H1 (cell line): ENCODE measurements around the gene PAK2. TPM values are rescaled to one million over a fixed set of nuclear protein-coding genes. Genes with fewer than 3 reads are reported as not detected.
A peak's percentile ranks its signal among the peaks of the same experiment; 100 is the strongest.

Experiments used
- CTCF ChIA-PET: fragments of 300-600 bp; sonication (Branson Sonifier 250); formaldehyde crosslinking; loops from one replicate; lab custom pipeline; 2021; ENCODE audit not compliant: partially characterized antibody; lab: Charles Lee
- POLR2A ChIA-PET: fragments of 300-600 bp; sonication (Branson Sonifier 250); formaldehyde crosslinking; loops from one replicate; lab custom pipeline; 2021; ENCODE audit warnings: inconsistent platforms; ENCODE audit not compliant: partially characterized antibody; lab: Charles Lee
- DNase-seq, 2 experiments: peaks; one replicate each; pipeline versions ENCODE4 v3.0.0 to v3.0.0-alpha.2; 2010 to 2022; ENCODE audit warnings: low spot score in 2 of 2, low read depth in 1 of 2, mixed read lengths in 1 of 2
- FAIRE-seq: peaks from 2 replicates; lab custom pipeline; 2011; peaks lifted over from hg19 to GRCh38; lab: Jason Lieb, UNC
- H2AFZ ChIP-seq: 2 replicates; pipeline ENCODE4 v1.8.1; 2012; ENCODE audit warnings: low read length, inconsistent platforms
- H2AK5ac ChIP-seq: 2 replicates; pipeline ENCODE4 v1.6.1; 2013; ENCODE audit warnings: low read depth, low read length
- H2BK120ac ChIP-seq: replicated peaks from 2 replicates; pipeline ENCODE3; 2013; ENCODE audit warnings: low read depth, low read length, inconsistent platforms
- H2BK12ac ChIP-seq: 2 replicates; pipeline ENCODE4 v1.6.1; 2013; ENCODE audit warnings: low read depth, low read length
- H2BK15ac ChIP-seq: 2 replicates; pipeline ENCODE4 v1.6.1; 2013; ENCODE audit warnings: low read length
- H2BK20ac ChIP-seq: 2 replicates; pipeline ENCODE4 v1.6.1; 2013; ENCODE audit warnings: low read length
- H2BK5ac ChIP-seq: 2 replicates; pipeline ENCODE4 v1.6.1; 2013; ENCODE audit warnings: low read depth, low read length
- H3K14ac ChIP-seq: 2 replicates; pipeline ENCODE4 v1.6.1; 2013; ENCODE audit warnings: inconsistent platforms; ENCODE audit not compliant: insufficient read length
- H3K18ac ChIP-seq: 2 replicates; pipeline ENCODE4 v1.6.1; 2013; ENCODE audit warnings: low read length; ENCODE audit errors: extremely low read depth
- H3K23ac ChIP-seq: 2 replicates; pipeline ENCODE4 v1.6.1; 2013; ENCODE audit warnings: inconsistent platforms; ENCODE audit not compliant: insufficient read length
- H3K23me2 ChIP-seq: 2 replicates; pipeline ENCODE4 v1.6.1; 2013; ENCODE audit warnings: low read depth, low read length
- H3K27ac ChIP-seq: 2 replicates; pipeline ENCODE4 v1.6.1; 2011; ENCODE audit warnings: low read depth, low read length, inconsistent platforms
- H3K27me3 ChIP-seq, 4 experiments: replicated peaks in 1 of 4; 1 replicate in 1 of 4; 2 replicates in 3 of 4; pipeline versions ENCODE4 v1.6.1 to v1.8.1; 2011 to 2013; ENCODE audit warnings: low read length in 3 of 4, mild to moderate bottlenecking in 3 of 4, inconsistent platforms in 2 of 4, mixed read lengths in 2 of 4, moderate library complexity in 1 of 4; ENCODE audit not compliant: control insufficient read depth in 3 of 4, insufficient read depth in 3 of 4; ENCODE audit errors: extremely low read depth in 1 of 4
- H3K36me3 ChIP-seq, 4 experiments: 2 replicates each; pipeline versions ENCODE4 v1.6.1 to v1.8.1; 2011 to 2013; ENCODE audit warnings: mild to moderate bottlenecking in 4 of 4, low read length in 3 of 4, moderate library complexity in 2 of 4, control low read depth in 1 of 4, inconsistent platforms in 1 of 4; ENCODE audit not compliant: insufficient read depth in 4 of 4, control insufficient read depth in 2 of 4
- H3K4ac ChIP-seq: replicated peaks from 2 replicates; pipeline ENCODE3; 2013; ENCODE audit warnings: low read length, low read depth, mixed read lengths, inconsistent platforms; ENCODE audit not compliant: insufficient read length
- H3K4me1 ChIP-seq, 4 experiments: replicated peaks in 1 of 4; 1 replicate in 1 of 4; 2 replicates in 3 of 4; pipeline versions ENCODE4 v1.6.1 to v1.8.1; 2011 to 2013; ENCODE audit warnings: low read length in 3 of 4, inconsistent platforms in 2 of 4, mixed read lengths in 1 of 4; ENCODE audit not compliant: insufficient read depth in 4 of 4, control insufficient read depth in 3 of 4
- H3K4me2 ChIP-seq, 2 experiments: 2 replicates each; pipeline versions ENCODE4 v1.6.1 to v1.8.1; 2011 to 2013; ENCODE audit warnings: low read depth in 2 of 2, low read length in 2 of 2, control low read depth in 1 of 2, inconsistent platforms in 1 of 2, mild to moderate bottlenecking in 1 of 2; ENCODE audit not compliant: insufficient read depth in 1 of 2
- H3K4me3 ChIP-seq, 4 experiments: fragments of 200-600, 300-600 bp in 1 of 4; sonication (generic), shearing (Covaris generic), sonication (Bioruptor Twin) in 1 of 4; 2 replicates each; pipeline versions ENCODE4 v1.5.1 to v1.8.1; 2011 to 2016; ENCODE audit warnings: low read length in 4 of 4, low read depth in 3 of 4, control low read depth in 2 of 4, inconsistent platforms in 2 of 4, mild to moderate bottlenecking in 2 of 4, mixed read lengths in 1 of 4, moderate library complexity in 1 of 4; ENCODE audit not compliant: insufficient read depth in 2 of 4; ENCODE audit errors: extremely low read depth in 1 of 4
- H3K56ac ChIP-seq: replicated peaks from 2 replicates; pipeline ENCODE3; 2013; ENCODE audit warnings: low read depth, mild to moderate bottlenecking, mixed read lengths, low read length, inconsistent platforms; ENCODE audit not compliant: insufficient read length
- H3K79me1 ChIP-seq: 2 replicates; pipeline ENCODE4 v1.6.1; 2013; ENCODE audit warnings: low read depth, low read length, control low read depth
- H3K79me2 ChIP-seq, 2 experiments: 2 replicates each; pipeline versions ENCODE4 v1.6.1 to v1.8.1; 2012 to 2013; ENCODE audit warnings: low read length in 2 of 2, mild to moderate bottlenecking in 2 of 2, inconsistent platforms in 1 of 2; ENCODE audit not compliant: insufficient read depth in 2 of 2, control insufficient read depth in 1 of 2
- H3K9ac ChIP-seq, 4 experiments: replicated peaks in 1 of 4; 1 replicate in 1 of 4; 2 replicates in 3 of 4; pipeline versions ENCODE4 v1.6.1 to v1.8.1; 2011 to 2013; ENCODE audit warnings: low read depth in 3 of 4, low read length in 3 of 4, control low read depth in 2 of 4, mild to moderate bottlenecking in 2 of 4, moderate library complexity in 2 of 4, inconsistent platforms in 1 of 4; ENCODE audit errors: extremely low read depth in 1 of 4
- H3K9me3 ChIP-seq, 2 experiments: 2 replicates each; pipeline versions ENCODE4 v1.6.1 to v1.8.1; 2012 to 2013; ENCODE audit warnings: mild to moderate bottlenecking in 2 of 2, moderate library complexity in 2 of 2, control low read depth in 1 of 2, inconsistent platforms in 1 of 2, low read depth in 1 of 2, low read length in 1 of 2, mixed read lengths in 1 of 2; ENCODE audit not compliant: insufficient read depth in 2 of 2
- H4K20me1 ChIP-seq, 2 experiments: replicated peaks in 1 of 2; 2 replicates each; pipeline versions ENCODE3 to v1.8.1; 2011 to 2013; ENCODE audit warnings: inconsistent platforms in 2 of 2, low read length in 2 of 2, mild to moderate bottlenecking in 1 of 2; ENCODE audit not compliant: insufficient read depth in 2 of 2, control insufficient read depth in 1 of 2
- H4K5ac ChIP-seq: 2 replicates; pipeline ENCODE4 v1.6.1; 2013; ENCODE audit warnings: low read length, low read depth, mixed read lengths, inconsistent platforms; ENCODE audit not compliant: insufficient read length
- H4K8ac ChIP-seq: 2 replicates; pipeline ENCODE4 v1.8.0; 2013; ENCODE audit warnings: mild to moderate bottlenecking, moderate library complexity, low read length, inconsistent platforms; ENCODE audit not compliant: insufficient read depth; ENCODE audit errors: extremely low read depth
- H4K91ac ChIP-seq: replicated peaks from 2 replicates; pipeline ENCODE3; 2013; ENCODE audit warnings: low read length, mixed read lengths, inconsistent platforms; ENCODE audit not compliant: insufficient read length
- CBX8 ChIP-seq: fragments of 300-800, 300-1000 bp; sonication (generic); IDR thresholded peaks from 2 replicates; pipeline ENCODE4 v1.7.1; 2016; ENCODE audit warnings: low read depth, low read length, borderline replicate concordance
- CHD2 ChIP-seq: IDR thresholded peaks from 2 replicates; pipeline ENCODE4 v1.6.1; 2012; ENCODE audit warnings: low read length, improper control_type of control experiment
- CTBP2 ChIP-seq: IDR thresholded peaks from 2 replicates; pipeline ENCODE4 v1.7.0; 2011; ENCODE audit warnings: borderline replicate concordance, mild to moderate bottlenecking, moderate library complexity, mixed read lengths, low read length; ENCODE audit not compliant: insufficient read depth, insufficient read length
- GABPA ChIP-seq: IDR thresholded peaks from 2 replicates; pipeline ENCODE4 v1.6.1; 2011; ENCODE audit warnings: mild to moderate bottlenecking, low read length, moderate library complexity, borderline replicate concordance; ENCODE audit not compliant: insufficient read depth
- HDAC2 ChIP-seq, 2 experiments: fragments of 300-600 bp in 1 of 2; sonication (generic) in 1 of 2; IDR thresholded peaks; 2 replicates each; pipeline ENCODE4 v1.6.1; 2011 to 2012; ENCODE audit warnings: low read depth in 2 of 2, low read length in 2 of 2, mild to moderate bottlenecking in 2 of 2, moderate library complexity in 2 of 2, borderline replicate concordance in 1 of 2, inconsistent platforms in 1 of 2
- NANOG ChIP-seq: IDR thresholded peaks from 2 replicates; pipeline ENCODE4 v1.6.1; 2011; ENCODE audit warnings: low read length, low read depth, mild to moderate bottlenecking, inconsistent platforms; ENCODE audit not compliant: insufficient read depth, poor library complexity, severe bottlenecking
- POLR2A ChIP-seq, 2 experiments: IDR thresholded peaks; 1 replicate in 1 of 2; 2 replicates in 1 of 2; pipeline ENCODE4 v1.6.1; 2011; ENCODE audit warnings: low read depth in 2 of 2, low read length in 2 of 2, mild to moderate bottlenecking in 2 of 2; ENCODE audit errors: control extremely low read depth in 1 of 2
- POU5F1 ChIP-seq: IDR thresholded peaks from 2 replicates; pipeline ENCODE4 v1.6.1; 2011; ENCODE audit warnings: low read depth, mild to moderate bottlenecking, low read length, moderate library complexity
- RBBP5 ChIP-seq: IDR thresholded peaks from 2 replicates; pipeline ENCODE4 v1.7.1; 2012; ENCODE audit warnings: low read depth, mild to moderate bottlenecking, inconsistent platforms, low read length, moderate library complexity, borderline replicate concordance
- RFX5 ChIP-seq: IDR thresholded peaks from 2 replicates; pipeline ENCODE4 v1.6.1; 2011; ENCODE audit warnings: low read depth, low read length, improper control_type of control experiment, borderline replicate concordance
- SRF ChIP-seq: IDR thresholded peaks from 2 replicates; pipeline ENCODE4 v1.6.1; 2011; ENCODE audit warnings: mild to moderate bottlenecking, low read depth, low read length, moderate library complexity
- TBP ChIP-seq: IDR thresholded peaks from 2 replicates; pipeline ENCODE4 v1.6.1; 2011; ENCODE audit warnings: low read depth, low read length, improper control_type of control experiment
- TCF12 ChIP-seq: IDR thresholded peaks from 2 replicates; pipeline ENCODE4 v1.6.1; 2011; ENCODE audit warnings: low read depth, mild to moderate bottlenecking, low read length
- WGBS, 2 experiments: shearing (Covaris generic) in 1 of 2; methylation state at CpG; one replicate each; pipeline versions ENCODE4 v1.1.6 to v1.1.7; 2013 to 2015; ENCODE audit warnings: low lambda C conversion rate in 2 of 2, mixed read lengths in 2 of 2, inconsistent platforms in 1 of 2, low coverage in 1 of 2, missing lambda C conversion rate in 1 of 2; ENCODE audit not compliant: insufficient replicate concordance in 2 of 2, insufficient coverage in 1 of 2, insufficient read length in 1 of 2; ENCODE audit errors: extremely low coverage in 1 of 2, missing lambda C conversion rate in 1 of 2; 5-methylcytosine and 5-hydroxymethylcytosine counted together
- polyA plus RNA-seq, 7 experiments: library from polyadenylated mRNA; depleted of rRNA in 3 of 7; stranded (reverse) in 5 of 7; unstranded in 2 of 7; fragments of >200 nt in 5 of 7; fragments of 200-250 nt in 2 of 7; gene quantifications; 1 replicate in 5 of 7; 2 replicates in 1 of 7; 4 replicates in 1 of 7; pipeline versions ENCODE4 v1.2.1 to v1.2.3, GENCODE V29; 2011 to 2013; ENCODE audit warnings: missing spikeins in 2 of 7, mixed read lengths in 2 of 7
- total RNA-seq: library from RNA; stranded (reverse); fragmentation: NEBNext Ultra II Directional; extraction: Animal tissue kit (Norgen Biotek cat#: 25700); gene quantifications from 2 replicates; pipeline ENCODE4 v1.2.1, GENCODE V29; 2021

PAK2 gene
- total and polyA plus RNA-seq, 2 of the 8 experiments (the other 6 are each of a cell fraction or from before 2014, with no cell fraction given), result 13.1 to 60.5 TPM

- H2AFZ ChIP-seq, result no peak overlapping the region
- no peaks in the 10 kb centered on the region for H3K36me3 ChIP-seq
- H3K4me1 ChIP-seq, result no peaks in the 10 kb centered on the region
- no peak overlapping the region for H3K4me3 ChIP-seq
- FAIRE-seq (no peak), DNase-seq (no peak)
- H3K27me3 ChIP-seq, result no peaks in the 10 kb centered on the region
- H2BK5ac ChIP-seq, result no peak overlapping the region
- ChIA-PET CTCF (interaction anchor here (0.7 to 10.9 kb wide), 3 partner anchors 10 to 83 kb away, joined by 3 to 143 read pairs (median 5); no protein-coding TSS in a partner anchor), POLR2A (no interaction called here)
- no peak overlapping the region for H4K91ac ChIP-seq
- no peak overlapping the region for H3K4ac ChIP-seq
- H3K23ac ChIP-seq, result no peak overlapping the region
- peak overlapping the region; percentile 99 for H3K56ac ChIP-seq
- peaks cover 14% of the 10 kb centered on the region; the same call in 1 of the 2 replicates for H3K23me2 ChIP-seq
- no peaks in the 10 kb centered on the region for H3K9me3 ChIP-seq
- no peak overlapping the region for H3K9ac ChIP-seq
- no peak overlapping the region for H4K5ac ChIP-seq
- H4K8ac ChIP-seq, result no peak overlapping the region
- H3K79me2 ChIP-seq, result no peaks in the 10 kb centered on the region
- H3K4me2 ChIP-seq, result no peak overlapping the region
- H2AK5ac ChIP-seq, result no peak overlapping the region
- no peaks in the 10 kb centered on the region for H3K79me1 ChIP-seq
- H2BK12ac ChIP-seq, result no peak overlapping the region
- no peak overlapping the region for H2BK120ac ChIP-seq
- no peak overlapping the region for H2BK15ac ChIP-seq
- no peak overlapping the region for H2BK20ac ChIP-seq
- H3K27ac ChIP-seq, result no peak overlapping the region
- peaks cover 0 to 6% of the 10 kb centered on the region in 2 experiments for H4K20me1 ChIP-seq
- no peak overlapping the region for H3K18ac ChIP-seq
- H3K14ac ChIP-seq, result no peak overlapping the region
- WGBS, 2 experiments, result 95% methylated on average over 1 of the region's 1 CpG; no CpG with 5 or more reads in 1 of the 2 experiments
- TF ChIP-seq GABPA, result no peak
- no peak for TF ChIP-seq POU5F1
- no peak for TF ChIP-seq TBP
- TF ChIP-seq RFX5, result no peak
- no peak for TF ChIP-seq CBX8
- no peak for TF ChIP-seq RBBP5
- TF ChIP-seq POLR2A (IDR thresholded peaks at IDR 0.05; ENCODE audit: control extremely low read depth in 1 of 2, low read depth in 2 of 2, low read length in 2 of 2), result no peak
- TF ChIP-seq CHD2, result no peak
- no peak for TF ChIP-seq NANOG
- no peak for TF ChIP-seq HDAC2 (IDR thresholded peaks at IDR 0.05; ENCODE audit: borderline replicate concordance in 1 of 2, low read depth in 2 of 2, low read length in 2 of 2)
- TF ChIP-seq TCF12, result no peak
- TF ChIP-seq SRF, result no peak
- no peak for TF ChIP-seq CTBP2
Observed at GRCh38 chr3:196694202-196694638, 45.4 kb upstream of the PAK2 start.
